Neural cell (in vitro differentiated cells): ENCODE measurements around the gene FGD4. TPM values are rescaled to one million over a fixed set of nuclear protein-coding genes. Genes with fewer than 3 reads are reported as not detected.

Source experiments
- H2AFZ ChIP-seq: fragments of 200-600, 300-800 bp; sonication (generic), shearing (Covaris generic); 2 replicates; pipeline ENCODE4 v1.6.0; 2014; ENCODE audit warnings: low read depth, mild to moderate bottlenecking, antibody characterized with exemption, low read length, moderate library complexity
- H3F3A ChIP-seq: fragments of 200-600 bp; shearing (Covaris generic); 2 replicates; pipeline ENCODE4 v1.6.1; 2016; ENCODE audit warnings: mild to moderate bottlenecking, moderate library complexity, mixed read lengths, antibody characterized with exemption, low read length; ENCODE audit not compliant: insufficient read depth, poor library complexity, severe bottlenecking
- H3K27ac ChIP-seq: fragments of 200-600, 300-800 bp; sonication (generic), shearing (Covaris generic); 2 replicates; pipeline ENCODE4 v1.5.1; 2014; ENCODE audit warnings: mild to moderate bottlenecking, low read length, moderate library complexity
- H3K27me3 ChIP-seq: fragments of 300-800, 200-600 bp; sonication (generic), shearing (Covaris generic); 2 replicates; pipeline ENCODE4 v1.6.0; 2014; ENCODE audit warnings: mild to moderate bottlenecking, low read depth, low read length, moderate library complexity; ENCODE audit not compliant: insufficient read depth
- H3K36me3 ChIP-seq: fragments of 300-800, 200-600 bp; sonication (generic), shearing (Covaris generic); 2 replicates; pipeline ENCODE4 v1.5.1; 2014; ENCODE audit warnings: mild to moderate bottlenecking, antibody characterized with exemption, low read length, moderate library complexity; ENCODE audit not compliant: insufficient read depth
- H3K4me2 ChIP-seq: fragments of 300-800, 200-600 bp; sonication (generic), shearing (Covaris generic); 2 replicates; pipeline ENCODE4 v1.6.0; 2014; ENCODE audit warnings: mild to moderate bottlenecking, low read length
- H3K4me3 ChIP-seq: fragments of 300-800, 200-600 bp; sonication (generic), shearing (Covaris generic); 2 replicates; pipeline ENCODE4 v1.5.1; 2014; ENCODE audit warnings: mild to moderate bottlenecking, low read length, moderate library complexity
- H3K79me2 ChIP-seq: fragments of 200-600 bp; shearing (Covaris generic); replicated peaks from 2 replicates; pipeline ENCODE4 v1.6.0; 2014; ENCODE audit warnings: mild to moderate bottlenecking, low read length, moderate library complexity; ENCODE audit not compliant: insufficient read depth
- H3K9ac ChIP-seq: fragments of 300-800, 200-600 bp; sonication (generic), shearing (Covaris generic); 2 replicates; pipeline ENCODE4 v1.6.1; 2016; ENCODE audit warnings: mild to moderate bottlenecking, low read length, mixed read lengths
- H3K9me2 ChIP-seq: fragments of 200-600 bp; shearing (Covaris generic); 2 replicates; pipeline ENCODE4 v1.6.1; 2016; ENCODE audit warnings: mild to moderate bottlenecking, low read length, mixed read lengths; ENCODE audit not compliant: insufficient read depth
- H3K9me3 ChIP-seq: fragments of 200-600, 300-800 bp; sonication (generic), shearing (Covaris generic); 2 replicates; pipeline ENCODE4 v1.6.1; 2016; ENCODE audit warnings: mild to moderate bottlenecking, mixed run types, low read length, moderate library complexity, mixed read lengths
- H4K20me1 ChIP-seq: fragments of 200-600 bp; shearing (Covaris generic); 2 replicates; pipeline ENCODE4 v1.6.1; 2016; ENCODE audit warnings: mild to moderate bottlenecking, mixed run types; ENCODE audit not compliant: insufficient read depth
- EP300 ChIP-seq: fragments of 450-650 bp; conservative IDR thresholded peaks from 2 replicates; pipeline ENCODE4 v1.6.1; 2014; ENCODE audit warnings: antibody characterized with exemption, mild to moderate bottlenecking, moderate library complexity; ENCODE audit not compliant: poor library complexity, severe bottlenecking
- EZH2 ChIP-seq: fragments of 200-600, 300-800 bp; shearing (Covaris generic), sonication (generic); IDR thresholded peaks from 2 replicates; pipeline ENCODE4 v1.6.1; 2014; ENCODE audit warnings: antibody characterized with exemption, low read length, borderline replicate concordance, mild to moderate bottlenecking; ENCODE audit not compliant: insufficient read depth, poor library complexity, severe bottlenecking
- MXI1 ChIP-seq: fragments of 450-650 bp; conservative IDR thresholded peaks from 2 replicates; pipeline ENCODE4 v1.6.1; 2014; ENCODE audit warnings: antibody characterized with exemption, mild to moderate bottlenecking; ENCODE audit not compliant: poor library complexity, severe bottlenecking
- POLR2AphosphoS5 ChIP-seq: IDR thresholded peaks from 2 replicates; pipeline ENCODE4 v1.6.1; 2012
- RAD21 ChIP-seq: fragments of 450-650 bp; conservative IDR thresholded peaks from 2 replicates; pipeline ENCODE4 v1.6.1; 2014; ENCODE audit warnings: antibody characterized with exemption, mild to moderate bottlenecking, moderate library complexity
- REST ChIP-seq: IDR thresholded peaks from 2 replicates; pipeline ENCODE4 v1.6.1; 2012; ENCODE audit warnings: borderline replicate concordance
- SMC3 ChIP-seq: fragments of 450-650 bp; conservative IDR thresholded peaks from 2 replicates; pipeline ENCODE4 v1.6.1; 2014; ENCODE audit warnings: antibody characterized with exemption, mild to moderate bottlenecking, moderate library complexity; ENCODE audit not compliant: poor library complexity
- TAF1 ChIP-seq: IDR thresholded peaks from 2 replicates; pipeline ENCODE4 v1.6.1; 2012; ENCODE audit warnings: low read depth
- polyA plus RNA-seq: library from polyadenylated mRNA; depleted of rRNA; stranded (reverse); fragments of >200 nt; gene quantifications from 2 replicates; pipeline ENCODE4 v1.2.3, GENCODE V29; 2014
- TF ChIP-seq, protein P1 (sequence below): fragments of 450-650 bp; IDR thresholded peaks from 2 replicates; pipeline ENCODE4 v1.5.1; 2014; ENCODE audit warnings: antibody characterized with exemption, mild to moderate bottlenecking, moderate library complexity; ENCODE audit not compliant: poor library complexity, severe bottlenecking

The FGD4 gene
- polyA plus RNA-seq, 1 donor from 2014 or later: 24.4 TPM

- H3K9me3 ChIP-seq: no peaks in the 10 kb centered on the region
- H3K9me2 ChIP-seq: no peaks in the 10 kb centered on the region
- H3K4me2 ChIP-seq: no peak overlapping the region
- H2AFZ ChIP-seq: no peak overlapping the region
- no peaks in the 10 kb centered on the region for H3F3A ChIP-seq
- H4K20me1 ChIP-seq: no peaks in the 10 kb centered on the region
- no peak overlapping the region for H3K9ac ChIP-seq
- no peaks in the 10 kb centered on the region for H3K27me3 ChIP-seq
- no peaks in the 10 kb centered on the region for H3K36me3 ChIP-seq
- TF ChIP-seq EZH2 (no peak), TAF1 (no peak), RAD21 (no peak), EP300 (no peak), MXI1 (no peak), REST (no peak), POLR2AphosphoS5 (no peak), SMC3 (no peak)
- TF ChIP-seq, protein P1, sequence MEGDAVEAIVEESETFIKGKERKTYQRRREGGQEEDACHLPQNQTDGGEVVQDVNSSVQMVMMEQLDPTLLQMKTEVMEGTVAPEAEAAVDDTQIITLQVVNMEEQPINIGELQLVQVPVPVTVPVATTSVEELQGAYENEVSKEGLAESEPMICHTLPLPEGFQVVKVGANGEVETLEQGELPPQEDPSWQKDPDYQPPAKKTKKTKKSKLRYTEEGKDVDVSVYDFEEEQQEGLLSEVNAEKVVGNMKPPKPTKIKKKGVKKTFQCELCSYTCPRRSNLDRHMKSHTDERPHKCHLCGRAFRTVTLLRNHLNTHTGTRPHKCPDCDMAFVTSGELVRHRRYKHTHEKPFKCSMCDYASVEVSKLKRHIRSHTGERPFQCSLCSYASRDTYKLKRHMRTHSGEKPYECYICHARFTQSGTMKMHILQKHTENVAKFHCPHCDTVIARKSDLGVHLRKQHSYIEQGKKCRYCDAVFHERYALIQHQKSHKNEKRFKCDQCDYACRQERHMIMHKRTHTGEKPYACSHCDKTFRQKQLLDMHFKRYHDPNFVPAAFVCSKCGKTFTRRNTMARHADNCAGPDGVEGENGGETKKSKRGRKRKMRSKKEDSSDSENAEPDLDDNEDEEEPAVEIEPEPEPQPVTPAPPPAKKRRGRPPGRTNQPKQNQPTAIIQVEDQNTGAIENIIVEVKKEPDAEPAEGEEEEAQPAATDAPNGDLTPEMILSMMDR: no peak
- H3K4me3 ChIP-seq: no peak overlapping the region
- peaks cover 90% of the 10 kb centered on the region for H3K79me2 ChIP-seq
- H3K27ac ChIP-seq: no peak overlapping the region
Measured at GRCh38 chr12:32516230-32516629, 116.9 kb downstream of the FGD4 start.

DNA sequence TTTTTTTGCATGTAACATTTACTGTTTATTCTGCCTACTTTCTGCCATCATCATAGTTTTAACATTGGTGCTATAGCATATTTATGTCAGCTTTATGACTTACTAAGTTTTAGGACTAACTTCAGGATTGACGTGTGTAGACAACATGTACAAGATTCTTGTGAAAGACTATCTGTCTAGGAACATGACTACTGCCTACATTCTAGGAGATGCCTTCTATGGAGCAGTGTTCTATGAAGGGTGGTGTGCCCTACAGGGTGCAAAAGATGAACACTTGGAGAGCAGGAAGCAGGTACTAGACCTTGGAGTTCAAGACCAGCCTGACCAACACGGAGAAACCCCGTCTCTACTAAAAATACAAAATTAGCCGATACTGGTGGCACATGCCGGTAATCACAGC, 118.6 kb downstream of the FGD4 start:
- Histone ChIP-seq H3F3A (no peaks in the 10 kb centered on the region), H2AFZ (no peak overlapping the region), H3K9me3 (no peaks in the 10 kb centered on the region), H3K27ac (no peak overlapping the region), H4K20me1 (no peaks in the 10 kb centered on the region), H3K27me3 (no peaks in the 10 kb centered on the region), H3K9me2 (no peaks in the 10 kb centered on the region), H3K79me2 (peaks cover 88% of the 10 kb centered on the region), H3K4me3 (no peak overlapping the region), H3K36me3 (no peaks in the 10 kb centered on the region), H3K4me2 (no peak overlapping the region), H3K9ac (no peak overlapping the region)
- no peak for TF ChIP-seq RAD21
- TF ChIP-seq, protein P1: no peak
- no peak for TF ChIP-seq POLR2AphosphoS5
- no peak for TF ChIP-seq SMC3
- no peak for TF ChIP-seq TAF1
- no peak for TF ChIP-seq REST
- no peak for TF ChIP-seq EZH2
- TF ChIP-seq EP300: no peak
- TF ChIP-seq MXI1: no peak
